C4-2B (cell line): ENCODE measurements around the gene USP34.

Experiments used
- CTCF ChIP-seq: fragments of 450-650 bp; conservative IDR thresholded peaks from 2 replicates; pipeline ENCODE4 v1.5.1; 2017; ENCODE audit warnings: mild to moderate bottlenecking
- ZFX ChIP-seq: fragments of 450-650 bp; IDR thresholded peaks from 2 replicates; pipeline ENCODE4 v1.6.1; 2017

GRCh38 chr2:61356261-61356957, 114.5 kb downstream of the USP34 start:
- TF ChIP-seq CTCF = no peak
- no peak for TF ChIP-seq ZFX
